Epithelial cell of proximal tubule (primary cell): ENCODE data around the gene RRP1. TPM values are rescaled to one million over a fixed set of nuclear protein-coding genes. Genes with fewer than 3 reads are reported as not detected.

Experiments used
- DNase-seq: peaks from one replicate; pipeline ENCODE4 v3.0.0-alpha.2; 2011; ENCODE audit warnings: low read depth
- H3K4me3 ChIP-seq: 2 replicates; pipeline ENCODE4 v1.5.1; 2011; ENCODE audit warnings: low read depth, mild to moderate bottlenecking, low read length
- CTCF ChIP-seq: conservative IDR thresholded peaks from 2 replicates; pipeline ENCODE4 v1.5.1; 2012; ENCODE audit warnings: low read depth, mild to moderate bottlenecking, low read length
- total RNA-seq: library from RNA; depleted of rRNA; stranded (reverse); fragments of >200 nt; gene quantifications from 2 replicates; pipeline ENCODE4 v1.2.3, GENCODE V29; 2015

Gene RRP1
- total RNA-seq, 1 donor from 2014 or later = 26.1 TPM

GRCh38 chr21:43832158-43832550, 42.8 kb downstream of the RRP1 start:
- DNase-seq = no peak
- H3K4me3 ChIP-seq = no peak overlapping the region
- no peak for TF ChIP-seq CTCF

DNA sequence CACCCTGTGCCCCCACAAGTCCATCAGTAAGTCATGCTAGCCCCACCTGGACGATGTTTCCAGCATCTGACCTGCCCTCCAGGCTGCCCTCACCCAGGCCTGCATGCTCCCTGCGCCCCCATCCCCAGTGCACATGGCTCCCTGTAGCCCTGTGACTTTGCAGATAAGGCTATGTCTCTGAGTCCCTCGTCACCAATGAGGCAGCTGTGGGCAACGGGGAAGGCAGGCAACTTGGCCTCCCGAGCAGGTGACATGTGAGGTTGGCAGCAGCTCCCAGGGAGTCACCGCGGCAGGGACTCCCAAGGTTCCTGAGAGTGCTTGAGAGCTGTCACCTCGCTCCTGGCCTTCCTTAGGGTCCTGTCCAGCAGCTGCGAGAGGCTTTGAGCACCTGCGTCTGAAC, 43.3 kb downstream of the RRP1 start:
- no peak overlapping the region for H3K4me3 ChIP-seq
- no peak for TF ChIP-seq CTCF
- DNase-seq = no peak

GRCh38 chr21:43834146-43834905, 44.9 kb downstream of the RRP1 start:
- DNase-seq = no peak
- TF ChIP-seq CTCF = no peak
- H3K4me3 ChIP-seq = no peak overlapping the region

- no peak for DNase-seq
- no peak overlapping the region for H3K4me3 ChIP-seq
- TF ChIP-seq CTCF = no peak
These were observed 45.7 kb downstream of the RRP1 start for GRCh38 chr21:43835050-43835449.

- H3K4me3 ChIP-seq = no peak overlapping the region
- no peak for DNase-seq
- TF ChIP-seq CTCF = no peak
These were observed 46.5 kb downstream of the RRP1 start for GRCh38 chr21:43835861-43836260.

GRCh38 chr21:43836616-43837015, 47.2 kb downstream of the RRP1 start:
- no peak for TF ChIP-seq CTCF

GRCh38 chr21:43840259-43840658, 50.9 kb downstream of the RRP1 start:
- DNase-seq = no peak
- TF ChIP-seq CTCF = no peak
- H3K4me3 ChIP-seq = no peak overlapping the region

More at GRCh38 chr21:43836616-43837015, 47.2 kb downstream of the RRP1 start:
- DNase-seq = no peak
- H3K4me3 ChIP-seq = no peak overlapping the region
